Astrocyte of the cerebellum (primary cell): ENCODE measurements around the gene AGR2.

ENCODE experiments used
- DNase-seq: peaks from one replicate; pipeline ENCODE4 v3.0.0-alpha.2; 2011; ENCODE audit warnings: low read depth
- H3K4me3 ChIP-seq: 2 replicates; pipeline ENCODE4 v1.5.1; 2011; ENCODE audit warnings: mild to moderate bottlenecking, low read depth, low read length, moderate library complexity
- in situ Hi-C: cut with HindIII; loops from 2 replicates; pipeline ENCODE4 v1.10.0; 2017; ENCODE audit warnings: low sequenced_read_pairs
- TF ChIP-seq, protein P1 (sequence below): IDR thresholded peaks from 2 replicates; pipeline ENCODE4 v1.5.1; 2012; ENCODE audit warnings: low read length, low read depth, moderate library complexity, mild to moderate bottlenecking; ENCODE audit errors: missing control alignments

AGR2 gene

DNA sequence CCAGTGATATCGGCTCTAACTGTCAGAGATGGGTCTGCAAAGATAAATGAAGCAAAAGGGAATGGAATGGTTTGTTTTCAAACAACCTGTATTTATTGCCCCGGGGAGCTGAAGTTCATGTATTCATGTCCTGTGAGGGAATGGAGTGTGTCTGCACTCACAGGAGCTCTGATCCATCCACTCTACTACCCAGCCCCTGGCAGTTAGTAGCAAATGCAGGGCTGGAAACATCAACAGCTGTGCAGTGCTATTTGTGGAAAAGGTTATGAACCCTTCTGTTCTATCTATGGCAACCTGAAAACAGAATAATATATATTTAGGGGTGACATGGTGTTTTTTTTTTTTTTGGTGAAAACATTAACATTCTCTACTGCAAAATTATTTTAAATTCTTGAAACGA, 9.8 kb downstream of the AGR2 start:
- no peak overlapping the region for H3K4me3 ChIP-seq
- in situ Hi-C loops, result no loop called here
- TF ChIP-seq, protein P1, sequence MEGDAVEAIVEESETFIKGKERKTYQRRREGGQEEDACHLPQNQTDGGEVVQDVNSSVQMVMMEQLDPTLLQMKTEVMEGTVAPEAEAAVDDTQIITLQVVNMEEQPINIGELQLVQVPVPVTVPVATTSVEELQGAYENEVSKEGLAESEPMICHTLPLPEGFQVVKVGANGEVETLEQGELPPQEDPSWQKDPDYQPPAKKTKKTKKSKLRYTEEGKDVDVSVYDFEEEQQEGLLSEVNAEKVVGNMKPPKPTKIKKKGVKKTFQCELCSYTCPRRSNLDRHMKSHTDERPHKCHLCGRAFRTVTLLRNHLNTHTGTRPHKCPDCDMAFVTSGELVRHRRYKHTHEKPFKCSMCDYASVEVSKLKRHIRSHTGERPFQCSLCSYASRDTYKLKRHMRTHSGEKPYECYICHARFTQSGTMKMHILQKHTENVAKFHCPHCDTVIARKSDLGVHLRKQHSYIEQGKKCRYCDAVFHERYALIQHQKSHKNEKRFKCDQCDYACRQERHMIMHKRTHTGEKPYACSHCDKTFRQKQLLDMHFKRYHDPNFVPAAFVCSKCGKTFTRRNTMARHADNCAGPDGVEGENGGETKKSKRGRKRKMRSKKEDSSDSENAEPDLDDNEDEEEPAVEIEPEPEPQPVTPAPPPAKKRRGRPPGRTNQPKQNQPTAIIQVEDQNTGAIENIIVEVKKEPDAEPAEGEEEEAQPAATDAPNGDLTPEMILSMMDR, result no peak
- no peak for DNase-seq

DNA sequence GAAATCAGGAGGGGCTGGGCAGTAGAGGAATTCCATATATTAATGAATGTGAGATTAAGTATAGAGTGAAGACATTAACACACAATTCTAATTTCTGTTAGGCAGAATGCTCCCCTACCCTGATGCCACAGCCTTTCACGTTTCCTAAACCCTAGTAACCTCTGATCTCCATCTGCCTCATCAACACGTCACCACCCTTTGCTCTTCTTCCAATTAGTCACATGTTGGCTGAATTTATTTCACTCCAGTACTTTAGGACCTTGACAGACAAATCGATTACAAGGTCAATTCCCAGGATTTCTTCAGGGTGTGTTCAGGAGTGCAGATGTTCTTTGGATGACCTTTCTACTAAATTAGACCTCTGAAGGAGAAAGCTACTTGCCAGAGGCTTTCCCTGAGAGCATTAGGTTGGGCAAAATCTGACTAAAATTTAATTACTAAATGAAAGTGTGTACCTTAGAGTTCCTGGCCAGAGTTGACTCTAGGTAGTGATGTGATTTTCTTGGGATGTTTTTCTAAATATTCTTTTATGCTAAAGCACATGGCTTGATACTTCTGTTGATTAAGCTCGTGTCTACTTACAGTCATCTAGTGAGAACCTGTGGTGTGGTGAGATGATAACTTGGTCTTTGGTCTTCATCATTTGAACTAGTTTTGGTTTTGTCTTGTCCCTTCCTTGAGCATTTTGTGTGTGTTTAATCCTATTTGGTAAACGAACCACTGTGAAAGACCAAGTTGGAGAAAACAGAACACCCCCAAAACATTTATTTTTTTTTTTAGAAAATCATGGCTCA, 12.7 kb downstream of the AGR2 start:
- no peak for DNase-seq
- no peak overlapping the region for H3K4me3 ChIP-seq
- in situ Hi-C loops, result no loop called here
- TF ChIP-seq, protein P1, result no peak

DNA sequence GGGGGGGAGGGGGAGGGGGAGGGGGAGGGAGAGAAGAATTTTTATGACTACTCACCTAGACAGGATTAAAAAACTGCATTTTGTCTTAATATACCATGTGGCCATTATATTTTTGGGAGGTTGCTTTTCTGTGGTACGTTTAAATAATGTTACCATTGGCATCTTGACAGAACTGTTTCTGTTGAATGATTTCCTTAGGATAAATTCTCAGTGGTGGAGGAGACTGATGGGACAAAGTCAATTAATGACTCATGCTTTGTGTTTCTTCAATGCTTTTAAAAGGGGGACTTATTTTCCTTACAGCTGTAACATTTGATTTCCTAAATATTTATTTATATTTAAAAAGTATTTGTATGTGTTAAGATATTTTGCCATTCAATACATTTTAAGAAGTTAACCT, 13.7 kb downstream of the AGR2 start:
- TF ChIP-seq, protein P1, result no peak
- H3K4me3 ChIP-seq, result no peak overlapping the region
- DNase-seq, result no peak
- in situ Hi-C loops, result no loop called here

DNA sequence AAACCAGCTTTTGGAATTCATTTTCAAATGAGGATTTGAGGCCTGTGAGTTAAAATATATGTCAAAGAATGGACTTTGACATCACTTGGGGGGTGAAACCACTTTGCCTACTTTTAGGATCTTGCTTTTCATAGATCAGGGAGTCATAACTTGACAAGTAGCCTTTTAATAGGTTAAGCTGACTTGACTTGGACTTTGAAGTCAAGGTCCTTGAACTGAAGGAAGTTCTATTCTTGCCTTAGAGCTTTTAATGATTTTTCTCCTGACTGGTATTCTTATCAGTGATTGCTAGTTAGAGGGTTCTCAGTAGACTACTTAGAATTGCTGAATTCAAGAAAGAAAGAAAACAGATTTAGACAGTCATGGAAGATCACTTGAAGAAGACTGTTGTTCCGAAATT, 17.7 kb downstream of the AGR2 start:
- no peak overlapping the region for H3K4me3 ChIP-seq
- in situ Hi-C loops, result no loop called here
- TF ChIP-seq, protein P1, result no peak
- DNase-seq, result no peak

DNA sequence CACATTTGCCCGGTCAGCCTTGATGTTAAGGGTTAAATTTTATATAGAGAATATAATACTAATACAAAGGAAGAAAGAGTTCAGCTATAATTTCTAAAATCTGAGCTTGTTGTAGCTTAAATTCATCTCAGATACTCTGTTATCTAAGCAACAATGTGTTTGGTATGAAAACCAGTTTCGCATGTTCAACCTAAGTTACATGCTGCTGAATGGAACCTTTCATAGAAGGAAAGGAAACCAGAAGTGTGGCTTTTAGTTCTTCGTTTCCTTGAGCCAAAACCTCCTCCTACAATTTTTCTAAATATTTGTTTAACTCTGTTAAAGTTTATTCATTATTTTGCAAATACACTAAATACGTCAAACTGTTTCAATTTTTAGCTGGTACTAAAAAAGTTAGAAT, 18.5 kb downstream of the AGR2 start:
- DNase-seq, result no peak
- in situ Hi-C loops, result no loop called here
- TF ChIP-seq, protein P1, result no peak
- H3K4me3 ChIP-seq, result no peak overlapping the region

DNA sequence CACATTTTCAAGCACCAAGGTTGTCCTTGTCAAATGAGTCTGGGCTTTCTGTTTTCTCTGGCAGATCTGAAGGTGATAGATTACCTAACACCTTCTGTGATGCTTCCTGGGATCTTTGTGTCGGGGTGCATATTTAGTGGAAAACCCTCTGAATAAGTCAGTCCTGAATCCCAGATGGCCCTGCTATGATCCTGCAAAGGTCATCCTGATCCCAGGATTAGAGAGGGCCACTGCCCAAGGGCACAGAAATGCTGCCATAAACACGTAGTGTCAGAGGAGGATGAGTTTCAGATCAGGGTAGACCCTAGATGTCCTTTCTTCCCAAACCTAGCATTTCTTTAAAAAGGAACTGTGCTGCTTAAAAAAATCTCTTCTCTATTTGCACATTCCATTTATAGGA, 19.0 kb downstream of the AGR2 start:
- in situ Hi-C loops, result no loop called here
- H3K4me3 ChIP-seq, result no peak overlapping the region
- TF ChIP-seq, protein P1, result no peak
- DNase-seq, result no peak
